ENCODE data around the gene FANCL.
"Not testable (repeated sequence)": the region's sequence is repeated elsewhere in the genome, so short reads cannot be mapped to it uniquely, and the experiment has no call there.

FANCL gene

GRCh38 chr2:58204195-58204959 lies 36.7 kb downstream of the FANCL start:
- DNase-seq = no peak

DNA sequence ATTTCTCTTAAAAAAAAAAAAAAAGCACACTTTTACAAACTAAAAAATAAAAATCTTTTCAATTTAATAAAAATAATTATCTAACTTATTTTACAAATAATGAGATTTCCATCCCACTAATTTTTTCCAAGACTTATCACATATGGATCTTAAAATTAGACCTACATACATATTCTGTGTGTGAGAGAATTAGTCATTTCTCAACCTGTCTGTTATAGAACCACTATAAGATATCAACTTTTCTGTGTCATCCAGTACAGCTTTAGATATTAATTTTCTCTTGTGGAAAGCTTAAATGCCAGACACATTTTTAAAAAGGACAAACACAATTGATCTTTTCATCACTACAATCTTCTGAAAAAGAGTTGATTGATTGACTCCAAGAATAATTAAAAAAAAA lies 38.1 kb downstream of the FANCL start:
- DNase-seq = no peak

DNA sequence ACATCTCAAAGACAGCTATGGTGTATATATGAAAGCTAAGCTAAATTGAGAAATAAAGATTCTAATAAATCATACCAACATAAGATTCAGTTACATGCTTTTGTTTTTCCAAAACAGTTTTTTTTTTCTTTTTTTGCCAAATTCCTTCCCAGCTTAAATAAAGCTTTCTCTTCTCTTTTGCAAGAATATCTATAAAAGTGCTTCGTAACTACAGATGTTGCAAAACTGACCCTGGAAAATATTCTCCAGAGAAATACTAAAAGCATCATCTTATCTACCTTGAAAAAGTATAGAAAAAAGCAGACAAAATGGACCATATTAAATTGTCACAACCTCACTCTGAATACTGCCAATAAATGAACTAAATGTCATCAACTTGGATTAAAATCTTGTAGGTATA lies 38.7 kb downstream of the FANCL start:
- no peak for DNase-seq

DNA sequence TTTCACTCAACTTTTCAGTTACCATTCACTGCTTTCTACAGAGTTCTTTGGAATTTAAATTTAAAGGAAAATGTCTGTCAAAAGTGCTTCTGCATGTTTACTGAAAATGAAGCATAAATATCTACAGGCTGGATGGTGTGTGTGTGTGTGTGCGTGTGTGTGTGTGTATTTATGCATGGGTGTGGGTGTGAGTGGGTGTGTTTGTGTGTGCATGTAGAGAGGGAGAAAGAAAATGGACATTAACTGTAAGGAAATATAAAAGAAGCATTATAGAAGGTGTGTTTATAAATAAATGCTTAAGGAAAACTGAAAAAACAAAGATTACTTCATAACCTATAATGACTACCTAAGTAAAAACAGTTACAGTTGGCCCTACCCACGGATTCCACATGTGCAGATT lies 43.2 kb downstream of the FANCL start:
- DNase-seq = no peak

DNA sequence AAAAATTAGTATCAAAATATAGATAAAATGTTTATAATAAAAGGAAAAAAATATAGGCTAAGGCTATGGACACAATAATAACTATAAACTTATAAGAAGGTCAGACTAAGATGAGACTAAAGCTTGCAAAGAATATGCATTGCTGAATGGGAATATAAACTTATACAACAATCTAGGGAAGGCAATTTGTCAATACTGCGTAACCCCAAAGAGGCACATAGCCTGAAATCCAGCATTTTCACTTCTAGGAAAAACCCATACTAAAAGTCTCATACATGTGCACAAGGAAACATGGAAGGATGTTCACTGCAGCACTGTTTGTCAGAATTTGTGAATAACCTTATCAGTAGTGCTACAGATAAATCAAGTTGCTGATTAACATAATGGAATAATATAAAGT lies 45.5 kb downstream of the FANCL start:
- no peak for DNase-seq

GRCh38 chr2:58194458-58194857 lies 46.7 kb downstream of the FANCL start:
- DNase-seq = no peak

GRCh38 chr2:58187022-58187421 lies 54.1 kb downstream of the FANCL start:
- DNase-seq = not testable (repeated sequence)

DNA sequence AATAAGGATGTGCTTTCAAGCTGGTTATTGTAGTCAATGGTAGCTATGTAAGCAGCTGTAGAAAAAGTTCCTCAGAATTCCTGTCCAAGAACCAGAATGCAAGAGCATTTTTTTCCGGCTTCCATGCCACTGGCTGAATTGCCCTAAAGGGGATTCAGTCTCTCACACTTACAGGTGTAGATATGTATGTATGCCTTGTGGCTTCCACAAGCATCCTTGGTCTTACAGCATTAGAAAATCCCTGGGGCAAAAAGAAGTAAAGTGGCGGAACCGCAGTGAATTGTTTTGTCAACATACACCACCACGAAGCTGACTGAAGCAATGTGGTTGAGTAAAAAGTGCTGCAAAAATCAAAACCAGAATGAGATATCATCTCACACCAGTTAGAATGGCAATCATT lies 54.6 kb downstream of the FANCL start:
- DNase-seq = no peak

DNA sequence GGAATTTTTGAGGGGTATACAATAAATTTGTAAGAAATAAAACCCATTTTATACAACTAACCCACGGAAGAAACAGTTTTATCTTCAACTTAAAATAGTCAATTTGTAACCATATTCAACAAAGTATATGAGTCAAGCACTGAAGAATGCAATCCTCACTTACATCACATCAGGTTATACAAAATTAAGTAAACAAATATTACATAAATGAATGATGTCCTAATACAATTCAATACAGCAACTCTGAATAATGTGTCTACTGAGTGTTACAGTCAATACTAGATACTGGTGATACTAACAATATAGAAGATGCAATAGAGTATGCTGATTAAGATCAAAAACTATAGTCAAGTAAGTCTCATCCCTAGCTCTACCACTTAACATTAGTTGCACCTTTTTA lies 58.6 kb downstream of the FANCL start:
- no peak for DNase-seq

- DNase-seq = no peak
Measured at GRCh38 chr2:58180635-58181034, 60.5 kb downstream of the FANCL start.

- DNase-seq = not testable (repeated sequence)
Measured at GRCh38 chr2:58180175-58180574, 61.0 kb downstream of the FANCL start.

GRCh38 chr2:58177187-58177586 lies 63.9 kb downstream of the FANCL start:
- not testable (repeated sequence) for DNase-seq

DNA sequence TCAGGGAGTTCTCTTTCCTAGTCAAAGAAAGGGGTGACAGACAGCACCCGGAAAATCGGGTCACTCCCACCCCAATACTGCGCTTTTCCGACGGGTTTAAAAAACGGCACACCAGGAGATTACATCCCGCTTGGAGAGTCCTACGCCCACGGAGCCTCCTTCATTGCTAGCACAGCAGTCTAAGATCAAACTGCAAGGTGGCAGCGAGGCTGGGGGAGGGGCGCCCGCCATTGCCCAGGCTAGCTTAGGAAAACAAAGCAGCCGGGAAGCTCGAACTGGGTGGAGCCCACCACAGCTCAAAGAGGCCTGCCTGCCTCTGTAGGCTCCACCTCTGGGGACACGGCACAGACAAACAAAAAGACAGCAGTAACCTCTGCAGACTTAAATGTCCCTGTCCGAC lies 69.3 kb downstream of the FANCL start:
- DNase-seq = not testable (repeated sequence)

- not testable (repeated sequence) for DNase-seq
Measured at GRCh38 chr2:58170334-58170933, 70.7 kb downstream of the FANCL start.

DNA sequence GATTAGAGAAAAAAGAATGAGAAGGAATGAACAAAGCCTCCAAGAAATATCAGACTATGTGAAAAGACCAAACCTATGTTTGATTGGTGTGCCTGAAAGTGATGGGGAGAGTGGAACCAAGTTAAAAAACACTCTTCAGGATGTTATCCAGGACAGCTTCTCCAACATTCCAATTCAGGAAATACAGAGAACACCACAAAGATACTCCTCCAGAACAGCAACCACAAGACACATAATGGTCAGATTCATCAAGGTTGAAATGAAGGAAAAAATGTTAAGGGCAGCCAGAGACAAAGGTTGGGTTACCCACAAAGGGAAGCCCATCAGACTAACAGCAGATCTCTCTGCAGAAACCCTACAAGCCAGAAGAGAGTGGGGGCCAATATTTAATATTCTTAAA lies 71.3 kb downstream of the FANCL start:
- not testable (repeated sequence) for DNase-seq

DNA sequence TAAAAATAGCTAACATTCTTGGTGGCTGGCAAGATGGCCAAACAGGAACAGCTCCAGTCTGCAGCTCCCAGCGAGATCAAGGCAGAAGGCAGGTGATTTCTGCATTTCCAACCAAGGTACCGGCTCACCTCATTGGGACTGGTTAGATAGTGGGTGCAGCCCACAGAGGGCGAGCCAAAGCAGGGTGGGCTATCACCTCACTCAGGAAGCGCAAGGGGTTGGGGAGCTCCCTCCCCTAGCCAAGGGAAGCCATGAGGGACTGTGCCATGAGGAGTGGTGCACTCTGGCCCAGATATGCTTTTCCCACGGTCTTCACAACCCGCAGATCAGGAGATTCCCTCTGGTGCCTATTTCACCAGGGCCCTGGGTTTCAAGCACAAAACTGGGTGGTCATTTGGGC lies 73.0 kb downstream of the FANCL start:
- DNase-seq = not testable (repeated sequence)

- DNase-seq = no peak
Measured at GRCh38 chr2:58163913-58164312, 77.2 kb downstream of the FANCL start.

DNA sequence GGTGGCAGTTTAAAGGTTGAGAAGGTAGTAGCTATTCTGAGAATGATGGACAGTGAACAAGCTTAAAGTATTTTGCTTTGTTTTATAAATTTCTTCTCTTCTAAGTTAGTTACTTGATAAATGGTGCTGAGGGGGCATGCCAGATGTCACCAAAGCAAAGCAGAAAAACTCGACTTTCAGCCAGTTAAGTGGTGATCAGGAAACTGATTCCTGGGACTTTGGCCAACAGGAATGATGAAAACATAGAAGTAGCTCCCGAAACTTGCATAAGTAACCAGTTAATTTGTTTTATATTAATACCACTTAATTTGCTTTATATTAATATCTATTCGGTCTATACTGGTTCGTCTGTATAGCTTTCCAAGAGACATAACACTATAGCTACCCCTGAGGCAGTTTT lies 82.6 kb downstream of the FANCL start:
- DNase-seq = no peak

DNA sequence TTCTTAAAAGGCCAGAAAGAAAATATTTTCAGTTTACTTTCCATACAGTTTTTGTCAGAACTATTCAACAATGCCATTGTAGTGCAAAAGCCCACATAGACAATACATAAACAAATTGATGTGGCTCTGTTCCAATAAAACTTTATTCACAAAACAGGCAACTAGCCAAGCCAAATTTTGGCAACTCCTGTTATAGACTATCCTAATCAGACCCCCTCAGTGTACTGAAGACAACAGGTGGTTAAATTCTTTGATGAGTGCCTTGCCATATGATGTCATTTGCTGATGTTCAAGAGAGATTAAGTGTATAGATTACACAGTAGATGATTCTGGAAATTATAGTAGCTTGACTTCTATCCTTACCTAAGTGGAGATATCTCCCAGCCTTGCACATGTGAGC lies 83.4 kb downstream of the FANCL start:
- DNase-seq = no peak

DNA sequence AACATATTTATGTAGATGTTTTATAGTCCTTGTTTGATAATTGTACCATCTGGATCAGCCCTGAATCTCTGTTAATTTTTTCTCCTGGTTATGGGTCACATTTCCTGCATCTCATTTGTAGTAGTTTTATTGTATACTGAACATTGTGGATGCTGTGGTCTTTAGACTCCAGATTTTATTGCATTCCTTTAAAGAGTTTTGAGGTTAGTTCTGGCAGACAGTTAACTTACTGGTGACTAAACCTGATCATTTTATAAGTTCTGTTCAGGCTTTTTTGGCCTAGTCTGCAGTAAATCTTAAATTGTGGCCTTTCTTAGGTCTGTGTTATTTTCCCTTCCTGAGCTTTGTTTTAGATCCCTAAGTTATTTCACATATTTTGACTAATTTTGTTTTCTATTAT lies 84.3 kb downstream of the FANCL start:
- DNase-seq = no peak

- DNase-seq = no peak
Measured at GRCh38 chr2:58155160-58155778, 85.9 kb downstream of the FANCL start.

- no peak for DNase-seq
Measured at GRCh38 chr2:58146707-58147106, 94.4 kb downstream of the FANCL start.

GRCh38 chr2:58145769-58146168 lies 95.4 kb downstream of the FANCL start:
- not testable (repeated sequence) for DNase-seq

DNA sequence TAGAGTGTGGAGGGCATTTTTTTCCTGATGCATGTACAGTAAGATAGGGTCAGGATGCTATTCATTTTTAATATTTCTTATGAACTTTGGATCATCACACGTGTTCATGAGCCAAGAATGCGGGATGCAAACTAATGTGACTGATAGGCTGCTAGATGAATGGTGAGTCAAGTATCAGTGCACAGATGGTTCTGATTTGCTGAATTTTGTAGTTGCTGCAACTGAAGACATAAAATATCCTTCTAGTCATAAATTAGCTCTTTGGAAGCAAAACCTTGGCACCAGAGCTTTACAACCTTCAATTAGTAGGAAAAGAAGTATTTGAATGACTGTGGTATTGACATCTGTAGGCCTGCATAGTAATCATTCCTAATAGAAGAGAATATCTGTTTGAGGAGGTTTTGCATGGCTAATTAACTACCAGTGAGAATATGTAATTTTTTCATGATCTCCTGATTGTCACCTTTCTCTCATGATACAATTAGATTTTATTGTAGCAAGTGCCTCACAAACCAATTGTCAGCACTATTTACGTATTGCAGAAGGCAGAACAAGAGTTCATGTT lies 100.5 kb downstream of the FANCL start:
- DNase-seq = no peak

Measured in NCI-H82 (cell line).